ENCODE data around the gene FHDC1. TPM values are rescaled to one million over a fixed set of nuclear protein-coding genes. Genes with fewer than 3 reads are reported as not detected.

The FHDC1 gene
- polyA plus RNA-seq, 1 donor, result 4.6 TPM

DNA sequence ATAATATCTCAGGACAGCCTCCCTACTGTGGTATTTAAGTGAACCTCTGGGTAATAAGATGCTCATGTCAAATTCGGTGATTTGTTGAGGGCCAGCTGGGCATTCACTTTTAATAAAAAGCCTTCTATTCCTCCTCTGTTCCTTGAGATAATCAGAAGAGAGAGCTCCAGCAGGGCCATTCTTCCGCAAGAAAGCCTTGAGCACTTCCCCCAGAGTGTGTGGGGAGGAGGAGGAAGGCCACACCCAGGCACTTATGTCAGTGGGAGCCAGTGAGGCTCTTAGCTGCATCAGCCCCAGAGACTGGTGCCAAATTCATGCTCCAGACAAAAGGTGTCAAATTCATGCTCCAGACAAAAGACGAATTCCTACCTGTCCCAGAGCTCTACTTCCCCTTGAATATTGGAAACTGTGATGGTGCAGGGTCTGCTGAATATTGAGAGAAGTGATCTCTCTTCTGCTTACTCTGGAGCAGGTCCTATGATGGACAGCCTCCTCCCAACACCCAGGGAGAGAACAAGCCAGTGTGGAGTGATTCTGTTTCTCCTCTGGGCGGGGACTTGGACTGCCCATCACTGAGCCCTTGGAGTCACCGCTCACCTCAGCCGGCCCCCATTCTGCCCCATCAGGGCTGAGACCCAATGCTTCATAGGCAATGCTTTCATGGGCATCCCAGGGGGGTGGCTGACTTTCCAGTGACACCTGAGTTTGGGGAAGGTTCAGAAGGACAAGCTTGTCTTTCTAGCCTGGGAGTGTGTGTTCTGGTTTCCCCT is 68.1 kb downstream of the FHDC1 start:
- no peak for DNase-seq

DNA sequence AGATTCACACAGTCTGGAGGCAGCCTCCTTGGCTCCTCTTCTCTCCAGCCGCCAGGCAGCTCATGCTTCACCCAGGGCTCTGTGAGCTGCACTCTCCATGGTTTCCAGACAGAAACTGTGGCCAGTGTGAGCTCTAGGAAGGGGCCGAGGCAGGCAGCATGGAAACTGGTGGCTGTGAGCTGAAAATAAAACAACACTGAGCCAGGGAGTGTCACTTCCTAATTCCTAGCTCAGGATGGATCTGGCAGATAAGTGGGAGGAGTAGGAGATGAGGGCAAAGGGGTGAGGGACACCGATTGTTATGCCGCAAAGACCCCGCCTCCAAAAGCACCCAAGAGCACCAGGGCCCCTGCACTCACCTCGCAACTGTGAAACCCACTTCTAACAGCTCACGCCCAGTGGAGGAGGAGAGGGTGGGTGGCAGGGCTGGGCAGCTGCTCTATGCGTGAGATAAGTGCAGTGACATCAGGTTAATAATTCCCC is 69.8 kb downstream of the FHDC1 start:
- no peak for DNase-seq

GRCh38 chr4:153008578-153009199 is 72.6 kb downstream of the FHDC1 start:
- DNase-seq, result no peak

DNA sequence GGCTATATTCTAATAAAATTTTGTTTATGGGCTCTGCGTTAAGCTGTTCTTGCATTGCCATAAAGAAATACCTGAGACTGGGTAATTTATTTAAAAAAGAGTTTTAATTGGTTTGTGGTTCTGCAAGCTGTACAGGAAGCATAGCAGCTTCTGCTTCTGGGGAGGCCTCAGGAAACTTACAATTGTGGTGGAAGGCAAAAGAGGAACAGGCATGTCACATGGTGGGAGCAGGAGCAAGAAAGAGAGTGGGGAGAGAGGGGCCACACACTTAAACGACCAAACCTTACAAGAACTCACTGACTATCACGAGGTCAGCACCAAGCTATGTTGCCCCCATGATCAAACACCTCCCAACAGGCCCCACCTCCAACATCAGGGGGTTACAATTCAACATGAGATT is 74.0 kb downstream of the FHDC1 start:
- no peak for DNase-seq

DNA sequence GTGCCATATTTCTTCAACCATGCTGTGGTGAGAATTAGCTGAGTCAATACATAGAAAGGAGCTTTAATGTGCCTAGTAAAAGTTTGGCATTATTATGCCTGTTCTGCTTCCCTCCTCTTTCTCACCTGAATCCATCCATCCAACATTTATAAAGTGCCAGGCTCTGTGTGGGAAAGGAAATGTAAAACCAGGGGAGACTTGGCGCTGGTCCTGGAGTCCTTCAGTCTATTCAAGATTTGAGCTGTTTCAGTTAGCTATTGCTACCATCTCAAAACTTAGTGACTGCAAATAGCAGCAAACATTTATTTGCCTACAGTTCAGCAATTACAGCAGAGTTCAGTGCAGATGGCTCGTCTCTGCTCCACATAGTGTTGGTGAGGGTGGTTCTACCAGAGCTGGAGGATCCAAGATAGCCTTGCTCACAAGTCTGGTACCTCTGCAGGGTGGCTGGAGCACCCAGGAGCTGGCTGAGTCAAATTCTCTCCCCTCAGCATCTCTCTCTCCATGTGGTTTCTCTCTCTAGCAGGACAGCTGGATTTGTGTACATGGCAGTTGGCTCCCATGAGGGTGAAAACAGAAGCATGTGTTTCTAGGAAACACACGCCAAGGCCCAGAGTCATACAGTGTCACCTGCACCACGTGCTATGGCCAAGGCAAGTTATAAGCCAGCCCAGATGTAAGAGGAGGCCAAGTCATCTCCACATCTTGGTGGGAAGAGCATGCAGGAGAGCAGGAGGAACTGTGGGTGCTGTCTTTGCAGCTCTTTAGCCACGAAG is 77.3 kb downstream of the FHDC1 start:
- DNase-seq, result no peak

GRCh38 chr4:153014460-153014859 is 78.3 kb downstream of the FHDC1 start:
- no peak for DNase-seq

GRCh38 chr4:153016592-153016991 is 80.5 kb downstream of the FHDC1 start:
- DNase-seq, result no peak

DNA sequence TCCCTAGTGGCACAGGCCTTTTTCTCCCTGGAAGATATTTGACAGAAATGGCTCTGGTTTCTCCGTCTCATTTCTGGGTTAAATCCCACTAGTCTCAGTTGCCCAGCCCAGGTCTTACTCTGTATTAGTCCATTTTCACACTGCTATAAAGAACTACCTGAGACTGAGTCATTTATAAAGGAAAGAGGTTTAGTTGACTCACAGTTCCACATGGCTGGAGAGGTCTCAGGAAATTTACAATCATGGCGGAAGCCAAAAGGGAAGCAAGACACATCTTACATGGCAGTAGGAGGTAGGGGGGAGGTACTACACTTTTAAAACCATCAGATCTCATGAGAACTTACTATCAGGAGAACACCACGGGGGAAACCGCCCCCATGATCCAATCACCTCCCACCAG is 81.9 kb downstream of the FHDC1 start:
- DNase-seq, result no peak

DNA sequence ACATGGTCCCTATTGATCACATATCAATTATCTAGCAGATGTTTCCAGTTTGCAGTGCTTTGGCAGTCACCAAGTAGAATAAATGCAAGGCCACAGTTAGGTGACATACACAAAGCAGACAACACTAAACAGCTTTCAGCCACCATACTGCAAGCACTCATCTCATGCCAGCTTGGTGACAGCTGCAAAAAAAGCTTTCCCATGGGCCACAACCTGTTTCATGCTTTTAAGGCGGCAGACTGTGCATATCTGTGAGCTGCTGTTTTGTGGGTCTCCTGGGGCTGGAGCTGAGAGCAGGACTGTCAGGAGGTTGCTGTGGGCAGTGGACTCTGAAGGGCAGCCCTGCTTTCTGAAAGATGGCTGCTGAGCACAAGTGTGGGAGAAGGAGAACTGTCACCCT is 82.6 kb downstream of the FHDC1 start:
- no peak for DNase-seq

- DNase-seq, result no peak
These were observed 83.8 kb downstream of the FHDC1 start for GRCh38 chr4:153019906-153020305.

GRCh38 chr4:153020457-153020856 is 84.3 kb downstream of the FHDC1 start:
- DNase-seq, result no peak

GRCh38 chr4:153021276-153021675 is 85.2 kb downstream of the FHDC1 start:
- DNase-seq, result no peak

DNA sequence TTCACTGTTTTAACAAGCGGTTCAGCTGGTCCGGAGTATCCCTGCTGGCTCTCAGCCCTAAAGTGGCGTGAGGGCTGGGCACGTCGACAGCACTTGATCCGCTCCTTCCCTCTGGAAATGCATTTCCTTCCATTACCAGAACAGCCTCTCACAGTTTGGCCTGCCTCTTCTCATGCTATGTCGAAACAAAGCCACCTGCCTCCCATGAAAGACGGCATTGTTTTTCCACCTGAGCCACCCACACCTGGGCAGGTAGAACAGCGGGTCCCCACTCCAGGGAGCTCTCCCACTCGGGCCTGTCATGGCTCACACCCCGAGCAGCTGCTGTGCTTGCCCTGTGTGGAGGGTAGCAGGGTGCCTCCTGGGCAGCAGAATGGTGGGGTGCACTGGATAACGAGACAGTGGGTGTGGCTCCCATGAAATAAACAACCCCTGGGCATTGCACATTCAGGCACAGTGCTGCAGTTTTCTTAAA is 86.2 kb downstream of the FHDC1 start:
- DNase-seq, result no peak

DNA sequence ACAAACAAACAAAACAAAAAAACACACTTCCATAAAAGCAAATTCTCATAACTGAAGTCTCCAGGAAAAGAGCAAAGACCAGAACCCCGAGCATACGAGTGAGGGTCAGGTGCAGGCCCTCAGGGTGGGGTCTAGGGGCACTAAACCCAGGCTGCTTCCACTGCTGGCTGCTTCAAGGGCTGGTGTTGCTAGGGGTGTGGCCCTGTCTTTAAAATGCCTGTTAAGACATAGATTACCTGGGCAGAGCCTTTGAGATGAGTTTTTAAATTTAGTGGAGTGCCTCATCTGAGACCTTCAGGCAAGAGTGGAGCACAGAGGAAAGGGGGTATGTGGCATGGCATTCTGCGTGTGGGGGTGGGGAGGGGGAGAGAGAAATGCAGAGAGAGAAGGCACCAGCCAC is 87.0 kb downstream of the FHDC1 start:
- no peak for DNase-seq

DNA sequence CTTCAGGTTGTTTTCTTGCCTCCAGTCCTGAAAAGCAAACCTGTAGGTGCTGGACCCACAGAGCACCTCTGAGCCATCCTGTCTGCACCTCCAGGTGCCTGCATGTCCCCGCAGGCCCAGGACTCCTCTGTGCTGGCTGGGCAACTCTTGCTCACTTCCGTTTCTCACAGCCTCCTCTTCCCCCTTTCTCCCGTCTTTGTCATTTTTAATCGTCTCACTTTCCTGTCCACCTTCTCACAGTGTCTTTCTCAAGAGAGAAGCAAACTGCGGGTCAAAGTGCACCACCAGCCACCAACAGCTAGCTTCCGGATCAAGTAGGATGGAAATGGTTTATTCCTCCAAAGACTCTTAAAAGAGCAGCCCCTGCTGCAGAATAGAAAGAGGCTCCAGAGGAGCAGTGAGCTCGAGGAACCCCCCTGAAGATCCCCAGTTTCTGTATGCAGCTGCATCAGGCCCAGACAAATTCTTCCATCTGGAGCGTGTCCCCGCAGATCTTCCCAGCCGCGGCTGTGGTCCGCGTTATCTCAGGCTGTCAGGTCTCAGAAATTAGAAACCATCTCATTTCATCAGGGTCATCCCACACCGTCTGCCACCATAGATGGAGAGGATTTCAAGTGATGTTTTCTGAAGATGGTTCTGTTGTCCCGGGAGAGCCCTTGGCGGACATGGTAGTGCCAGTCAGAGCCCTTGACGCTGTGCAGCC is 87.7 kb downstream of the FHDC1 start:
- no peak for DNase-seq

DNA sequence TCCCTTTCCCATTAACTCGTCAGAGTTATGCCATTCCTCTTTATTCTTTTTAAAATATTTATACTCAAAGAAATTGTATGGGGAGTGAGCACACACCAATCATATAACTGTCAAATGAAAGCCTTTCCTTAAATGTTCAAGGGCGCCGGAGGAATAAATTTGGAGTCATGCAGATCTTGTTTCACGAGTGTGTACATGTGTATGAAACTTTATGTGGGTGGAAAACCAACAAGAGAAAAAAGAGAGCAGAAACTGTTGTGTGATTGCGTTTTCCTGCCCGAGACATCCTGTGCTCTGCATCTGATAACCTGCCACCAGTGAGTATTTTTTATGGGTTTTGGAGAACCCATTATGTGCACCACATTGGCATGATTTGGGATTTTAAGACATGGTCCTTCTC is 88.3 kb downstream of the FHDC1 start:
- no peak for DNase-seq

DNA sequence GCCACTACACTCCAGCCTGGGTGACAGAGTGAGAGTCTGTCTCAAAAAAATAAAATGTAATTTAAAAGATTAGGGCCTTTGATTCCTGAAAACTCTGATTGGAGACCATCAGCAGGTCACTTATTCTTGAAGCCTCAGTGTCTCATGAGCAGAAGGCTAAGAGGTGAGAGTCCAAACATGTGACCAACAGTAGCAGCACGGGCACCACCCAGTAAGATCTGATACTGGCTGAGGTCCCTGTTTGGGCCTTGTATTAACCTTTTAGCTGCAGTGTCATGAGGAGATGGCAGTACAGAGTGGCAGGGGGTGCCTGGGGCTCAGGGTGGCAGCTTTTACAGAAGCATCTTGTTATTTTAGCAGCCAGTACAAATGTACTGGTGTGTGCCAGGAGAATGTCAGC is 89.3 kb downstream of the FHDC1 start:
- DNase-seq, result no peak

- no peak for DNase-seq
These were observed 90.6 kb downstream of the FHDC1 start for GRCh38 chr4:153026591-153027346.

- DNase-seq, result no peak
These were observed 91.7 kb downstream of the FHDC1 start for GRCh38 chr4:153027866-153028265.

- DNase-seq, result no peak
These were observed 92.4 kb downstream of the FHDC1 start for GRCh38 chr4:153028535-153028934.

Measured in left kidney (tissue), 2 donors.